GM23338 (cell line): ENCODE measurements around the gene ACAP1. TPM values are rescaled to one million over a fixed set of nuclear protein-coding genes. Genes with fewer than 3 reads are reported as not detected.
A peak's percentile ranks its signal among the peaks of the same experiment; 100 is the strongest.

ENCODE experiments used
- ATAC-seq: fragments of 200-7000 bp; cut with Tn5 transposase; 3 replicates; pipeline ENCODE4 v1.9.1; 2020
- DNase-seq: peaks from one replicate; pipeline ENCODE4 v3.0.0-alpha.2; 2015; ENCODE audit warnings: low spot score
- H2AFZ ChIP-seq: fragments of 200-600 bp; sonication (generic); 2 replicates; pipeline ENCODE4 v1.8.0; 2016; ENCODE audit warnings: antibody characterized with exemption, mild to moderate bottlenecking, moderate library complexity
- H3F3A ChIP-seq: fragments of 200-600 bp; sonication (generic); replicated peaks from 2 replicates; pipeline ENCODE4 v1.8.0; 2017; ENCODE audit warnings: antibody characterized with exemption, mixed run types, low read depth
- H3K27ac ChIP-seq: fragments of 200-600 bp; sonication (generic); 2 replicates; pipeline ENCODE4 v1.6.1; 2016; ENCODE audit warnings: low read depth
- H3K27me3 ChIP-seq: fragments of 200-600 bp; sonication (generic); 2 replicates; pipeline ENCODE4 v1.8.0; 2016; ENCODE audit warnings: mild to moderate bottlenecking, mixed run types, moderate library complexity; ENCODE audit not compliant: insufficient read depth
- H3K36me3 ChIP-seq: fragments of 200-600 bp; sonication (generic); 2 replicates; pipeline ENCODE4 v1.8.0; 2016; ENCODE audit warnings: mild to moderate bottlenecking; ENCODE audit not compliant: insufficient read depth
- H3K4me1 ChIP-seq: fragments of 200-600 bp; sonication (generic); 2 replicates; pipeline ENCODE4 v1.8.0; 2016; ENCODE audit warnings: mild to moderate bottlenecking, moderate library complexity; ENCODE audit not compliant: insufficient read depth
- H3K4me2 ChIP-seq: fragments of 200-600 bp; sonication (generic); 2 replicates; pipeline ENCODE4 v1.7.1; 2017; ENCODE audit warnings: mixed run types
- H3K4me3 ChIP-seq: fragments of 200-600 bp; sonication (generic); 2 replicates; pipeline ENCODE4 v1.6.1; 2016; ENCODE audit warnings: mixed run types
- H3K79me2 ChIP-seq: fragments of 200-600 bp; sonication (generic); replicated peaks from 2 replicates; pipeline ENCODE4 v1.8.0; 2017; ENCODE audit warnings: mild to moderate bottlenecking; ENCODE audit not compliant: insufficient read depth
- H3K9me2 ChIP-seq: fragments of 200-600 bp; sonication (generic); 2 replicates; pipeline ENCODE4 v1.8.0; 2017; ENCODE audit not compliant: insufficient read depth
- H4K20me1 ChIP-seq: fragments of 200-600 bp; sonication (generic); replicated peaks from 2 replicates; pipeline ENCODE4 v1.8.0; 2017; ENCODE audit warnings: mild to moderate bottlenecking; ENCODE audit not compliant: insufficient read depth
- H3K27ac Mint-ChIP-seq: 2 replicates; pipeline ENCODE4 v1.8.0; 2020; ENCODE audit warnings: inconsistent platforms, mild to moderate bottlenecking, moderate library complexity, mixed read lengths
- H3K27me3 Mint-ChIP-seq: 3 replicates; pipeline ENCODE4 v1.8.0; 2022; ENCODE audit warnings: low read depth, mild to moderate bottlenecking, moderate library complexity, mixed read lengths, inconsistent platforms; ENCODE audit not compliant: insufficient read depth, poor library complexity
- H3K36me3 Mint-ChIP-seq: 3 replicates; pipeline ENCODE4 v1.8.0; 2021; ENCODE audit warnings: low read depth, mild to moderate bottlenecking, inconsistent platforms, moderate library complexity, mixed read lengths
- H3K4me1 Mint-ChIP-seq: 3 replicates; pipeline ENCODE4 v1.8.0; 2020; ENCODE audit warnings: mild to moderate bottlenecking, inconsistent platforms, mixed read lengths
- H3K4me3 Mint-ChIP-seq: 3 replicates; pipeline ENCODE4 v1.8.0; 2021; ENCODE audit warnings: moderate library complexity, mild to moderate bottlenecking, inconsistent platforms, mixed read lengths
- H3K9me3 Mint-ChIP-seq: 3 replicates; pipeline ENCODE4 v1.8.0; 2020; ENCODE audit warnings: moderate library complexity, mild to moderate bottlenecking, inconsistent platforms, mixed read lengths
- EZH2phosphoT487 ChIP-seq: fragments of 200-600 bp; sonication (generic); IDR thresholded peaks from one replicate; pipeline ENCODE4 v1.8.1; 2018; ENCODE audit warnings: antibody characterized with exemption; ENCODE audit not compliant: unreplicated experiment
- POLR2AphosphoS5 ChIP-seq: IDR thresholded peaks from 2 replicates; pipeline ENCODE4 v1.6.1; 2016; ENCODE audit warnings: antibody characterized with exemption, low read depth
- REST ChIP-seq: IDR thresholded peaks from one replicate; pipeline ENCODE4 v1.6.1; 2018; ENCODE audit warnings: antibody characterized with exemption; ENCODE audit not compliant: unreplicated experiment
- ZNF462 ChIP-seq: fragments of 250-450 bp; sonication (Bioruptor Pico); IDR thresholded peaks from 2 replicates; pipeline ENCODE4 v1.5.0; 2020; ENCODE audit warnings: mild to moderate bottlenecking, moderate library complexity
- polyA plus RNA-seq: library from polyadenylated mRNA; unstranded; fragments of >200 nt; fragmentation: Nextera tagmentation; extraction: Ambion mirVana; gene quantifications from 2 replicates; pipeline ENCODE4 v1.2.1, GENCODE V29; 2016
- total RNA-seq: library from RNA; depleted of rRNA; stranded (reverse); fragments of >200 nt; shearing (Covaris generic); gene quantifications from 2 replicates; pipeline ENCODE4 v1.2.3, GENCODE V29; 2014
- TF ChIP-seq, protein P1 (sequence below), 2 experiments: fragments of 200-600 bp in 1 of 2; sonication (generic) in 1 of 2; conservative IDR thresholded peaks; 2 replicates each; pipeline versions ENCODE4 v1.5.1 to v1.6.1; 2016 to 2017; ENCODE audit warnings: antibody characterized with exemption in 2 of 2, low read depth in 2 of 2, mild to moderate bottlenecking in 2 of 2, moderate library complexity in 1 of 2

The ACAP1 gene
- total and polyA plus RNA-seq, 2 experiments from 2014 or later: 30.7 to 40.1 TPM

DNA sequence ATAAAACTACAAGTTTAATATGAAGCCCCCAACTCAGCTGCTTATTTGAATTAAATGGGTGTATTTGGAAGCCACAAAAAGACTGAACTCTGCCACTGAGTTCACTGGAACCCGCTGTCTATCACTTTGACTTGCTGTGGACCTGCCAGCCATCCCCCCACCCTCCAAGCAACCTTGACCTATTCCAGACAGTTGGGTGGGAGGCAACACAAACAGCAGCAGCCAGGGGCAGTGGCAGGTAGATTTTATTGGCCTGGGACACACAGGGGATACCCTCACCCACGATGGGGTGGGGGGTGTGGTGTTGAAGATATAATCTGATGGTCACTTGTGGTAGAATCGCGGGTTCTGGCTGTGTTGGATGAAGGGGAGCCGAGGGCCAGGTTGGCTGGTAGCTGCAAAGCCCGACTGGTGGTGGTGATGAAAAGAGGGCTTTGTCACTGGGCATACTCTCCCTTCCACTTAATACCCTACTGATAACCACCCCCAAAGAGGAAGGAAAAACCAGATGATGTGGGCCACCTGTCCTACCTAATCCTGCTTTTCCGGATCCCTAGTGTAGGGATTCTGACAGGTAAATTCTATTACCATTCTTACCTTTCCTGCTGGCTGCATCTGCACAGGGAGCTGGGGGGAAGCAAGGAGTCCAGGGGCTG, 23.8 kb upstream of the ACAP1 start (continued):
- no peak for TF ChIP-seq ZNF462

DNA sequence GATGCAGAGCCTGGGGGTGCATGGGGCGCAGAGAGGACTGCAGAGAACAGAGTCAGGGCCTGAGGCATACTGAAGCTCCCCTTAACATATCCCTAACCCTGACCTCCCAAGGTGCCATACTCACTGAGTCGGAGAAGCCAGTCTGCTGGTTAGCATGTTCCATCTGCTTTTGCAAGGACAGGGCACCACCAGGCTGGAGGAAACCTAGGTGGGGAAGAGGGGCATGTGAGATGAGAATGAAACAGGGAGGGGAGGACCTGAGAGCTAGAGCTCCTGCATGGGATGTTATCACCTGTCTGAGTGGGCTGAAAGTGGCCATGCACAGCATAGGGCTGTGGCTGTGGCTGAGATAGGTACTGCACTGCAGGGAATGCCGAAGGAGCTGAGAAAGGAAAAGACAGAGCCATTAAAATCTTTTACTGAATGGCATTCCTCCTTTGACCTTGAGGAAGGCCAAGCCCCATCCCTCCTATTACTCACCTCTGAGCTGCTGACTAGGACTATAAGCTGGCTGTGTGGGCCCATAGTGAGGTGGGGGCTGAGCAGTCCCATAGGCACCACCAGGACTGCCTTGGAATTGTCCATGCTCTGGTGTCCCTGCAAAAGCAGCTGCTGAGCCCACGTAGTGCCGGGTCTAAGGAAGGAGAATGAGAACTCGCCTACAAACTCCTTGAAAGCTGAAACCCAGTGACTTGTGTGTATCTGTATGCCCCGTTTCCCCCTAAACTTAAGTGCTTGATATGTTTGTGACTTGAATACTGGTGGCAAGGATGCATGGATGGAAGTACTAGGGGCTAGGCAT, 23.0 kb upstream of the ACAP1 start:
- peak overlapping the region; percentile 84 for H3K27ac ChIP-seq
- peak overlapping the region; percentile 87 for H3K4me3 Mint-ChIP-seq
- H3F3A ChIP-seq: peaks cover 76% of the 10 kb centered on the region
- H3K27me3 ChIP-seq: no peaks in the 10 kb centered on the region
- peak overlapping the region; percentile 99 for H3K4me2 ChIP-seq
- peaks cover 45% of the 10 kb centered on the region for H4K20me1 ChIP-seq
- peaks cover 7% of the 10 kb centered on the region; the same call in 1 of the 3 replicates for H3K9me3 Mint-ChIP-seq
- peak overlapping the region; percentile 69 for H3K27ac Mint-ChIP-seq
- H3K9me2 ChIP-seq: no peaks in the 10 kb centered on the region
- H3K4me1 ChIP-seq: peaks cover 27% of the 10 kb centered on the region; the same call in 1 of the 2 replicates
- peaks cover 40% of the 10 kb centered on the region for H3K27me3 Mint-ChIP-seq
- H2AFZ ChIP-seq: no peak overlapping the region
- H3K36me3 ChIP-seq: peaks cover 37% of the 10 kb centered on the region
- peaks cover 88% of the 10 kb centered on the region for H3K36me3 Mint-ChIP-seq
- DNase-seq: peak; percentile 69
- peak overlapping the region; percentile 94; the same call in 1 of the 2 replicates for H3K4me3 ChIP-seq
- ATAC-seq: peak; percentile 35
- H3K79me2 ChIP-seq: peaks cover 40% of the 10 kb centered on the region
- H3K4me1 Mint-ChIP-seq: peaks cover 56% of the 10 kb centered on the region
- TF ChIP-seq EZH2phosphoT487: no peak
- TF ChIP-seq POLR2AphosphoS5: peak; percentile 35
- TF ChIP-seq, protein P1, sequence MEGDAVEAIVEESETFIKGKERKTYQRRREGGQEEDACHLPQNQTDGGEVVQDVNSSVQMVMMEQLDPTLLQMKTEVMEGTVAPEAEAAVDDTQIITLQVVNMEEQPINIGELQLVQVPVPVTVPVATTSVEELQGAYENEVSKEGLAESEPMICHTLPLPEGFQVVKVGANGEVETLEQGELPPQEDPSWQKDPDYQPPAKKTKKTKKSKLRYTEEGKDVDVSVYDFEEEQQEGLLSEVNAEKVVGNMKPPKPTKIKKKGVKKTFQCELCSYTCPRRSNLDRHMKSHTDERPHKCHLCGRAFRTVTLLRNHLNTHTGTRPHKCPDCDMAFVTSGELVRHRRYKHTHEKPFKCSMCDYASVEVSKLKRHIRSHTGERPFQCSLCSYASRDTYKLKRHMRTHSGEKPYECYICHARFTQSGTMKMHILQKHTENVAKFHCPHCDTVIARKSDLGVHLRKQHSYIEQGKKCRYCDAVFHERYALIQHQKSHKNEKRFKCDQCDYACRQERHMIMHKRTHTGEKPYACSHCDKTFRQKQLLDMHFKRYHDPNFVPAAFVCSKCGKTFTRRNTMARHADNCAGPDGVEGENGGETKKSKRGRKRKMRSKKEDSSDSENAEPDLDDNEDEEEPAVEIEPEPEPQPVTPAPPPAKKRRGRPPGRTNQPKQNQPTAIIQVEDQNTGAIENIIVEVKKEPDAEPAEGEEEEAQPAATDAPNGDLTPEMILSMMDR (conservative IDR thresholded peaks at IDR 0.05; ENCODE audit: low read depth in 2 of 2): 0 out of 4 replicates have a peak, but pooled peaks of 1 of the 2 experiments have one; percentile 30
- TF ChIP-seq REST: no peak
